22Rv1 (cell line): ENCODE data around the gene PKNOX2.

Source experiments
- H3K27ac ChIP-seq: fragments of 450-650 bp; 2 replicates; pipeline ENCODE4 v1.5.1; 2017
- CTCF ChIP-seq: fragments of 450-650 bp; IDR thresholded peaks from 2 replicates; pipeline ENCODE4 v1.5.1; 2017; ENCODE audit warnings: mild to moderate bottlenecking
- ZFX ChIP-seq: fragments of 450-650 bp; IDR thresholded peaks from 2 replicates; pipeline ENCODE4 v1.6.1; 2017; ENCODE audit warnings: antibody characterized with exemption, borderline replicate concordance

The PKNOX2 gene

GRCh38 chr11:125312812-125313211, 148.3 kb downstream of the PKNOX2 start:
- H3K27ac ChIP-seq: no peak overlapping the region
- TF ChIP-seq CTCF (no peak), ZFX (no peak)

- H3K27ac ChIP-seq: no peak overlapping the region
- no peak for TF ChIP-seq ZFX
- no peak for TF ChIP-seq CTCF
These were observed 149.0 kb downstream of the PKNOX2 start for GRCh38 chr11:125313271-125314219.

GRCh38 chr11:125314276-125315078, 149.9 kb downstream of the PKNOX2 start:
- no peak overlapping the region for H3K27ac ChIP-seq
- TF ChIP-seq ZFX: no peak
- TF ChIP-seq CTCF: no peak

- TF ChIP-seq CTCF: no peak
- TF ChIP-seq ZFX: no peak
- no peak overlapping the region for H3K27ac ChIP-seq
These were observed 150.7 kb downstream of the PKNOX2 start for GRCh38 chr11:125315079-125315740.

DNA sequence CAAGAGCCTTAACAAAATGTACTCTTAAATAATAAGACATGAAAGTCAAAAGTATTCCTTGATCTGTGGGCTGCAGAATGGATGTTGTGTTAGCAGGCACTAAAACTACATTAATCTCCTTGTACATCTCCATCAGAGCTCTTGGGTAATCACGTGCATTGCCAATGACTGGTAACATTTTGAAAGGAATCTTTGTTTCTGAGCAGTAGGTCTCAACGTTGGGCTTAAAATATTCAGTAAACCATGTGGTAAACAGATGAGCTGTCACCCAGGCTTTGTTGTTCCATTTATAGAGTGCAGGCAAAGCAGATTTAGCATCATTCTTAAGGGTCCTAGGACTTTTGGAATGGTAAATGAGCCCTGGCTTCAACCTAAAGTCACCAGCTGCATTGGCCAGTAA, 152.9 kb downstream of the PKNOX2 start:
- no peak for TF ChIP-seq CTCF
- TF ChIP-seq ZFX: no peak
- H3K27ac ChIP-seq: no peak overlapping the region

DNA sequence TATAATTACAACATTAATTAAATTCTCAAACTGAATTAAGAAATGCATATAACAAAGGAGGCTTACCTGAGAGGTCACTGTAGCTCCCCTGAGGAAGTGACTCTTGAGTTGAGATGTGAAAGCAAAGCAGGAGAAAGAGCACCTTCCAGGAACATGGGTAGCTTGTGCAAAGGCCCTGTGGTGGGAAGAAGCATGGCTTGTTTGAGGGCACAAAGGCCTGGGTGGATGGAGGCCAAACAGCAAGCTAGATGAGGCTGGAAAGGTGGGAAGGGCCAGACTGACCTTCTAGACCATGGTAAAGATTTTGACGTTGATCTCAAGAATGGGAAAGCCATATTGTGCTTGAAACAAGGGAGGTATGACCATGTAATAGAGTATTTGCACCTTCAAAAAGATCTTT, 155.1 kb downstream of the PKNOX2 start:
- no peak overlapping the region for H3K27ac ChIP-seq
- TF ChIP-seq ZFX (no peak), CTCF (no peak)
